Tibial artery (tissue), 4 donors: Measurements from ENCODE around the gene IL1RAPL2.

Experiments used
- DNase-seq, 2 donors: peaks; one replicate each; pipeline ENCODE4 v3.0.0-alpha.2; 2019
- H3K27ac ChIP-seq, 2 donors: fragments of 200-600 bp; sonication (generic) in 1 of 2; 1 replicate in 1 of 2; 2 replicates in 1 of 2; pipeline ENCODE4 v1.5.1; 2018 to 2019; ENCODE audit warnings: mild to moderate bottlenecking in 1 of 2
- H3K27me3 ChIP-seq, 2 donors: fragments of 200-600 bp; sonication (generic) in 1 of 2; one replicate each; pipeline versions ENCODE4 v1.5.1 to v1.6.0; 2016 to 2019
- H3K36me3 ChIP-seq, 3 donors: fragments of 200-600 bp; sonication (generic) in 2 of 3; one replicate each; pipeline ENCODE4 v1.5.1; 2016 to 2019; ENCODE audit warnings: mild to moderate bottlenecking in 2 of 3
- H3K4me1 ChIP-seq, 4 donors: fragments of 200-600 bp; sonication (generic) in 2 of 4; 1 replicate in 3 of 4; 2 replicates in 1 of 4; pipeline ENCODE4 v1.5.1; 2016 to 2019
- H3K4me3 ChIP-seq, 2 donors: fragments of 200-600 bp; sonication (generic) in 1 of 2; 1 replicate in 1 of 2; 2 replicates in 1 of 2; pipeline ENCODE4 v1.5.1; 2018 to 2019; ENCODE audit warnings: mild to moderate bottlenecking in 2 of 2
- H3K9me3 ChIP-seq, 3 donors: fragments of 200-600 bp; sonication (generic) in 1 of 3; one replicate each; pipeline ENCODE4 v1.5.1; 2016 to 2019
- intact Hi-C: fragments of 100-400 bp; cut with DNase I; formaldehyde crosslinking; loops from one replicate; pipeline ENCODE4 v1.15.0; 2023; ENCODE audit warnings: low total_unique reads
- TF ChIP-seq, protein P1 (sequence below), 2 experiments: fragments of 200-600 bp in 1 of 2; fragments of 450-650 bp in 1 of 2; IDR thresholded peaks; one replicate each; pipeline ENCODE4 v1.5.1; 2017 to 2019; ENCODE audit warnings: antibody characterized with exemption in 2 of 2, mild to moderate bottlenecking in 1 of 2, moderate library complexity in 1 of 2

The IL1RAPL2 gene

GRCh38 chrX:105703876-105704275, 1137.9 kb downstream of the IL1RAPL2 start:
- TF ChIP-seq, protein P1, sequence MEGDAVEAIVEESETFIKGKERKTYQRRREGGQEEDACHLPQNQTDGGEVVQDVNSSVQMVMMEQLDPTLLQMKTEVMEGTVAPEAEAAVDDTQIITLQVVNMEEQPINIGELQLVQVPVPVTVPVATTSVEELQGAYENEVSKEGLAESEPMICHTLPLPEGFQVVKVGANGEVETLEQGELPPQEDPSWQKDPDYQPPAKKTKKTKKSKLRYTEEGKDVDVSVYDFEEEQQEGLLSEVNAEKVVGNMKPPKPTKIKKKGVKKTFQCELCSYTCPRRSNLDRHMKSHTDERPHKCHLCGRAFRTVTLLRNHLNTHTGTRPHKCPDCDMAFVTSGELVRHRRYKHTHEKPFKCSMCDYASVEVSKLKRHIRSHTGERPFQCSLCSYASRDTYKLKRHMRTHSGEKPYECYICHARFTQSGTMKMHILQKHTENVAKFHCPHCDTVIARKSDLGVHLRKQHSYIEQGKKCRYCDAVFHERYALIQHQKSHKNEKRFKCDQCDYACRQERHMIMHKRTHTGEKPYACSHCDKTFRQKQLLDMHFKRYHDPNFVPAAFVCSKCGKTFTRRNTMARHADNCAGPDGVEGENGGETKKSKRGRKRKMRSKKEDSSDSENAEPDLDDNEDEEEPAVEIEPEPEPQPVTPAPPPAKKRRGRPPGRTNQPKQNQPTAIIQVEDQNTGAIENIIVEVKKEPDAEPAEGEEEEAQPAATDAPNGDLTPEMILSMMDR (IDR thresholded peaks at IDR 0.05), result no peak
- H3K4me3 ChIP-seq, result no peak overlapping the region

GRCh38 chrX:105706041-105706440, 1140.0 kb downstream of the IL1RAPL2 start:
- no peak for DNase-seq
- Histone ChIP-seq H3K9me3 (no peaks in the 10 kb centered on the region), H3K27me3 (no peaks in the 10 kb centered on the region), H3K27ac (no peak overlapping the region), H3K4me1 (no peaks in the 10 kb centered on the region), H3K36me3 (no peaks in the 10 kb centered on the region), H3K4me3 (no peak overlapping the region)
- TF ChIP-seq, protein P1 (IDR thresholded peaks at IDR 0.05), result no peak
- intact Hi-C loops, result no loop called here

More at GRCh38 chrX:105703876-105704275, 1137.9 kb downstream of the IL1RAPL2 start:
- intact Hi-C loops, result no loop called here
- Histone ChIP-seq H3K4me1 (no peaks in the 10 kb centered on the region), H3K27ac (no peak overlapping the region), H3K9me3 (no peaks in the 10 kb centered on the region), H3K27me3 (no peaks in the 10 kb centered on the region), H3K36me3 (no peaks in the 10 kb centered on the region)
- no peak for DNase-seq

- no peaks in the 10 kb centered on the region for H3K36me3 ChIP-seq
- H3K9me3 ChIP-seq, result no peaks in the 10 kb centered on the region
- TF ChIP-seq, protein P1 (IDR thresholded peaks at IDR 0.05), result no peak
- H3K27me3 ChIP-seq, result no peaks in the 10 kb centered on the region
- H3K4me1 ChIP-seq, result no peaks in the 10 kb centered on the region
- DNase-seq, result no peak
- no peak overlapping the region for H3K27ac ChIP-seq
- intact Hi-C loops, result no loop called here
- no peak overlapping the region for H3K4me3 ChIP-seq
Observed at GRCh38 chrX:105711805-105712204, 1145.8 kb downstream of the IL1RAPL2 start.

- DNase-seq, result no peak
- Histone ChIP-seq H3K27ac (no peak overlapping the region), H3K4me1 (no peaks in the 10 kb centered on the region), H3K4me3 (no peak overlapping the region), H3K27me3 (no peaks in the 10 kb centered on the region), H3K9me3 (no peaks in the 10 kb centered on the region), H3K36me3 (no peaks in the 10 kb centered on the region)
- TF ChIP-seq, protein P1 (IDR thresholded peaks at IDR 0.05), result no peak
- intact Hi-C loops, result no loop called here
Observed at GRCh38 chrX:105715746-105716145, 1149.7 kb downstream of the IL1RAPL2 start.

DNA sequence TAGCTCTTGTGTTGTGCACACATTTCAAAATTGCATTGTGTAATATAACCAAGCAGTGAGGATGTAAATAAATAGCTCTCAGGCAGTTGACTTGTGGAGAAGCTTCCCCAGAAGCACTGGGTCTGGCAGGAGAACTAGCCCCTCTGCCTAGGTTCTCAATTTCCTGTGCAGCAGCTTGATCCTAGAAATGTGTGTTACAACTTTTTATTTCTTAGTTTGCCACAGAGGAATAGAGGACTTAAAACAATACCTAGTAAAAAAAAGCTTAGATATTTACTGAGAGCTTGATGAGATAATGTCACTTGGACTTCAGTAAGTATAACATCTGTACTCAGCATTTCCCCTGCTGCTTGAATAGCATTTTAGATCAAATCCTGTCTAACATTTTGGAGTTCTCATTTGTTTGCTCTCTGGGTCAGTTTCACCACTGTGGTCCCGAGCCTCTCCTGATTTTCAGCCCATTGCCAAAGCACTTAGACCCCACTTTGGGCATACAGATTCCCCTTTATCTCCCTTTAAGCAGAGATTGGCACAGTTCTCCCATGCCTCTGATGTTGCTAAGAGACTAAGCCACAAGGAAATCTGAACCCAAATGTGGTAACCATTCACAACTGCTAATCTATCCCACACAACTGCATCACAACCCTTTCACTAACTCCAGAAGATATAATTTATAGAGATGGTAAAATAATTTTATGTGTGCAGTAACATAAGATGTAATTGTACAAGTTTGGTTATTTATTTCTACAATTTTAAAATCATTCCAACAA, 1158.2 kb downstream of the IL1RAPL2 start:
- intact Hi-C loops, result no loop called here
- no peak for DNase-seq
- Histone ChIP-seq H3K27me3 (no peaks in the 10 kb centered on the region), H3K9me3 (no peaks in the 10 kb centered on the region), H3K36me3 (no peaks in the 10 kb centered on the region), H3K27ac (no peak overlapping the region), H3K4me3 (no peak overlapping the region), H3K4me1 (no peaks in the 10 kb centered on the region)
- TF ChIP-seq, protein P1 (IDR thresholded peaks at IDR 0.05), result no peak
